ENCODE results near the gene MYL7. TPM values are rescaled to one million over a fixed set of nuclear protein-coding genes. Genes with fewer than 3 reads are reported as not detected.

Gene MYL7
- total RNA-seq, 1 experiment from 2014 or later: not detected

DNA sequence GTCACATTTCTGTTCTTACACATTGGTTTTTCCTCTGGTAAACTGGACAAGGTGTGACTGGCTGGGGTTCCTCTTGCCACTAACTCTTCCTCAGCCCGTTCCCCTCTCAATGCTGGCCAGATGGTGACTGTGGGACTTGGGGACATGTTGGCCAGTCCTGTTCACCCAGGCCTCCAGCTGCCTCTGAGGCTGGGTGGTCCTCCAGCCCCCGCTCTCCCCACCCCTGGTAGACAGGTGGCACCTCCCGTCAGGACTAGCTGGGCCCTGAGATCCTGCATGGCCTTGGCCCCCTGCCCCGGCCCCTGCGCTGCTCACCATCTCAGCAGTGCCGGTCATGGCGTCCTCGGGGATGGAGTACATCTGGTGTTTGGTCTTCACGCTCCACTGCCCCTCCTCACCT is 10.8 kb upstream of the MYL7 start (continued):
- TF ChIP-seq CBX3 (IDR thresholded peaks at IDR 0.05; ENCODE audit: low read depth) (no peak), YY1 (IDR thresholded peaks at IDR 0.05; ENCODE audit: extremely low read depth, insufficient replicate concordance, low read depth, low read length) (no peak), REST (IDR thresholded peaks at IDR 0.05; ENCODE audit: low read depth) (no peak), ELF1 (IDR thresholded peaks at IDR 0.05; ENCODE audit: borderline replicate concordance, low read depth) (no peak), POLR2A (IDR thresholded peaks at IDR 0.05; ENCODE audit: borderline replicate concordance, extremely low read depth, insufficient read depth, insufficient read length) (no peak), FOSL1 (IDR thresholded peaks at IDR 0.05; ENCODE audit: low read depth) (no peak)

- no peaks in the 10 kb centered on the region for H3K27me3 ChIP-seq (ENCODE audit: insufficient read depth, low read length)
- no peaks in the 10 kb centered on the region for H3K9me2 ChIP-seq (ENCODE audit: insufficient read depth)
- ChIA-PET CTCF (no interaction called here), POLR2A (no interaction called here), RAD21 (ENCODE audit: low non-redundant PET in 1 of 2, low total read pairs in 2 of 2, uncharacterized antibody in 2 of 2, unreplicated experiment in 2 of 2) (no interaction called here)
- DNase-seq (ENCODE audit: low read depth, low spot score): no peak
- intact Hi-C loops (cut with micrococcal nuclease): no loop called here
- no peaks in the 10 kb centered on the region for H3K36me3 ChIP-seq (ENCODE audit: control insufficient read depth in 1 of 2, insufficient read depth in 2 of 2, low read length in 2 of 2)
- no peaks in the 10 kb centered on the region for H4K20me1 ChIP-seq (ENCODE audit: insufficient read depth)
- ATAC-seq: no peak
- H3K9ac ChIP-seq (ENCODE audit: low read length): no peak overlapping the region
- no peak overlapping the region for H2AFZ ChIP-seq (ENCODE audit: low read depth, low read length, poor library complexity, severe bottlenecking)
- H3K9me3 ChIP-seq (ENCODE audit: control insufficient read depth in 1 of 2, insufficient read depth in 1 of 2, low read depth in 1 of 2, low read length in 2 of 2): no peaks in the 10 kb centered on the region
- H3K79me2 ChIP-seq (ENCODE audit: insufficient read depth, low read length): no peaks in the 10 kb centered on the region
- H3K4me1 ChIP-seq (ENCODE audit: control insufficient read depth in 1 of 2, insufficient read depth in 2 of 2, low read length in 2 of 2): peaks cover 0 to 9% of the 10 kb centered on the region in 2 experiments; a peak in 2 of 4 replicates
- no peak overlapping the region for H3K4me3 ChIP-seq (replicated peaks in 1 of 2; ENCODE audit: low read depth in 1 of 2, low read length in 2 of 2)
- BruUV-seq (replicated peaks): no TSS peak
- H3K27ac ChIP-seq (ENCODE audit: low read depth, low read length): no peak overlapping the region
- peak overlapping the region; percentile 21; the same call in 1 of the 2 replicates for H3K4me2 ChIP-seq (ENCODE audit: low read length)
- no peak for TF ChIP-seq ELF1 (IDR thresholded peaks at IDR 0.05; ENCODE audit: borderline replicate concordance, low read depth)
- TF ChIP-seq ZFX (IDR thresholded peaks at IDR 0.05): no peak
- TF ChIP-seq TCF7L2 (IDR thresholded peaks at IDR 0.05; ENCODE audit: borderline replicate concordance, extremely low read depth, insufficient read depth, insufficient read length): no peak
- TF ChIP-seq YY1 (IDR thresholded peaks at IDR 0.05; ENCODE audit: extremely low read depth, insufficient replicate concordance, low read depth, low read length): no peak
- TF ChIP-seq, protein P1, sequence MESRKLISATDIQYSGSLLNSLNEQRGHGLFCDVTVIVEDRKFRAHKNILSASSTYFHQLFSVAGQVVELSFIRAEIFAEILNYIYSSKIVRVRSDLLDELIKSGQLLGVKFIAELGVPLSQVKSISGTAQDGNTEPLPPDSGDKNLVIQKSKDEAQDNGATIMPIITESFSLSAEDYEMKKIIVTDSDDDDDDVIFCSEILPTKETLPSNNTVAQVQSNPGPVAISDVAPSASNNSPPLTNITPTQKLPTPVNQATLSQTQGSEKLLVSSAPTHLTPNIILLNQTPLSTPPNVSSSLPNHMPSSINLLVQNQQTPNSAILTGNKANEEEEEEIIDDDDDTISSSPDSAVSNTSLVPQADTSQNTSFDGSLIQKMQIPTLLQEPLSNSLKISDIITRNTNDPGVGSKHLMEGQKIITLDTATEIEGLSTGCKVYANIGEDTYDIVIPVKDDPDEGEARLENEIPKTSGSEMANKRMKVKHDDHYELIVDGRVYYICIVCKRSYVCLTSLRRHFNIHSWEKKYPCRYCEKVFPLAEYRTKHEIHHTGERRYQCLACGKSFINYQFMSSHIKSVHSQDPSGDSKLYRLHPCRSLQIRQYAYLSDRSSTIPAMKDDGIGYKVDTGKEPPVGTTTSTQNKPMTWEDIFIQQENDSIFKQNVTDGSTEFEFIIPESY (IDR thresholded peaks at IDR 0.05; ENCODE audit: extremely low read depth, insufficient replicate concordance, low read length): no peak
- TF ChIP-seq CTCF (IDR thresholded peaks at IDR 0.05 in 2 of 3, conservative IDR thresholded peaks at IDR 0.05 in 1 of 3; ENCODE audit: borderline replicate concordance in 1 of 3, insufficient read depth in 1 of 3, low read depth in 2 of 3, low read length in 2 of 3): no peak
- TF ChIP-seq CBX3 (IDR thresholded peaks at IDR 0.05; ENCODE audit: low read depth): no peak
- TF ChIP-seq ZNF274 (IDR thresholded peaks at IDR 0.05; ENCODE audit: low read depth, low read length): no peak
- no peak for TF ChIP-seq CEBPB (IDR thresholded peaks at IDR 0.05; ENCODE audit: low read depth)
- no peak for TF ChIP-seq EZH2phosphoT487 (IDR thresholded peaks at IDR 0.05; ENCODE audit: borderline replicate concordance)
- no peak for TF ChIP-seq JUND (IDR thresholded peaks at IDR 0.05)
- no peak for TF ChIP-seq POLR2AphosphoS5 (IDR thresholded peaks at IDR 0.05; ENCODE audit: low read depth, low read length)
- no peak for TF ChIP-seq EZH2 (IDR thresholded peaks at IDR 0.05)
Observed at GRCh38 chr7:44150966-44151941, 10.1 kb upstream of the MYL7 start.

Data from HCT116 (cell line).